ENCODE measurements around the gene POU2F1. TPM values are rescaled to one million over a fixed set of nuclear protein-coding genes. Genes with fewer than 3 reads are reported as not detected.

POU2F1 gene
- total RNA-seq, 1 experiment from 2014 or later, result 24.5 TPM

- H3K9me2 ChIP-seq (ENCODE audit: insufficient read depth), result no peaks in the 10 kb centered on the region
- no peak overlapping the region for H3K9ac ChIP-seq (ENCODE audit: low read length)
- H3K9me3 ChIP-seq (ENCODE audit: control insufficient read depth in 1 of 2, insufficient read depth in 1 of 2, low read depth in 1 of 2, low read length in 2 of 2), result no peaks in the 10 kb centered on the region
- H3K4me2 ChIP-seq (ENCODE audit: low read length), result no peak overlapping the region
- RAD21 ChIA-PET (ENCODE audit: low non-redundant PET in 1 of 2, low total read pairs in 2 of 2, uncharacterized antibody in 2 of 2, unreplicated experiment in 2 of 2), result no interaction called here
- H2AFZ ChIP-seq (ENCODE audit: low read depth, low read length, poor library complexity, severe bottlenecking), result no peak overlapping the region
- DNase-seq (ENCODE audit: low read depth, low spot score) (no peak), ATAC-seq (no peak)
- no TSS peak for BruUV-seq (replicated peaks)
- no peaks in the 10 kb centered on the region for H3K27me3 ChIP-seq (ENCODE audit: insufficient read depth, low read length)
- CTCF ChIA-PET, result no interaction called here
- no peaks in the 10 kb centered on the region for H3K36me3 ChIP-seq (ENCODE audit: control insufficient read depth in 1 of 2, insufficient read depth in 2 of 2, low read length in 2 of 2)
- H3K4me1 ChIP-seq (ENCODE audit: control insufficient read depth in 1 of 2, insufficient read depth in 2 of 2, low read length in 2 of 2), result no peaks in the 10 kb centered on the region
- TF ChIP-seq ZBTB33 (IDR thresholded peaks at IDR 0.05; ENCODE audit: extremely low read depth, insufficient replicate concordance, low read length) (no peak), EZH2 (IDR thresholded peaks at IDR 0.05) (no peak), CEBPB (IDR thresholded peaks at IDR 0.05; ENCODE audit: low read depth) (no peak), MAX (IDR thresholded peaks at IDR 0.05) (no peak), YY1 (IDR thresholded peaks at IDR 0.05; ENCODE audit: extremely low read depth, insufficient replicate concordance, low read depth, low read length) (no peak), SP1 (IDR thresholded peaks at IDR 0.05; ENCODE audit: low read depth) (no peak), RAD21 (IDR thresholded peaks at IDR 0.05; ENCODE audit: low read depth) (no peak), ELF1 (IDR thresholded peaks at IDR 0.05; ENCODE audit: borderline replicate concordance, low read depth) (no peak), SRF (IDR thresholded peaks at IDR 0.05; ENCODE audit: low read depth) (no peak), ZNF274 (IDR thresholded peaks at IDR 0.05; ENCODE audit: low read depth, low read length) (no peak), CBX3 (IDR thresholded peaks at IDR 0.05; ENCODE audit: low read depth) (no peak), POLR2A (IDR thresholded peaks at IDR 0.05; ENCODE audit: borderline replicate concordance, extremely low read depth, insufficient read depth, insufficient read length) (no peak), CTCF (IDR thresholded peaks at IDR 0.05 in 2 of 3, conservative IDR thresholded peaks at IDR 0.05 in 1 of 3; ENCODE audit: borderline replicate concordance in 1 of 3, insufficient read depth in 1 of 3, low read depth in 2 of 3, low read length in 2 of 3) (no peak)
- no peak overlapping the region for H3K27ac ChIP-seq (ENCODE audit: low read depth, low read length)
- intact Hi-C loops (cut with micrococcal nuclease), result no loop called here
- H3K79me2 ChIP-seq (ENCODE audit: insufficient read depth, low read length), result peaks cover 21% of the 10 kb centered on the region
- POLR2A ChIA-PET, result no interaction called here
- H3K4me3 ChIP-seq (replicated peaks in 1 of 2; ENCODE audit: low read depth in 1 of 2, low read length in 2 of 2), result no peak overlapping the region
- H4K20me1 ChIP-seq (ENCODE audit: insufficient read depth), result no peaks in the 10 kb centered on the region
Observed at GRCh38 chr1:167365360-167365759, 144.7 kb downstream of the POU2F1 start.

Measured in HCT116 (cell line).